SK-N-MC (cell line): ENCODE measurements around the gene BMP8A.

Source experiments
- EZH2 ChIP-seq: fragments of 200-600 bp; sonication (generic); IDR thresholded peaks from one replicate; pipeline ENCODE4 v1.6.1; 2017; ENCODE audit warnings: antibody characterized with exemption
- FOXP2 ChIP-seq: optimal IDR thresholded peaks from 2 replicates; pipeline ENCODE3; 2011; ENCODE audit warnings: mild to moderate bottlenecking, moderate library complexity; ENCODE audit not compliant: insufficient read depth; ENCODE audit errors: extremely low read length, control extremely low read depth
- POLR2AphosphoS5 ChIP-seq: IDR thresholded peaks from 2 replicates; pipeline ENCODE4 v1.6.1; 2012; ENCODE audit warnings: mild to moderate bottlenecking, low read depth, low read length, borderline replicate concordance

DNA sequence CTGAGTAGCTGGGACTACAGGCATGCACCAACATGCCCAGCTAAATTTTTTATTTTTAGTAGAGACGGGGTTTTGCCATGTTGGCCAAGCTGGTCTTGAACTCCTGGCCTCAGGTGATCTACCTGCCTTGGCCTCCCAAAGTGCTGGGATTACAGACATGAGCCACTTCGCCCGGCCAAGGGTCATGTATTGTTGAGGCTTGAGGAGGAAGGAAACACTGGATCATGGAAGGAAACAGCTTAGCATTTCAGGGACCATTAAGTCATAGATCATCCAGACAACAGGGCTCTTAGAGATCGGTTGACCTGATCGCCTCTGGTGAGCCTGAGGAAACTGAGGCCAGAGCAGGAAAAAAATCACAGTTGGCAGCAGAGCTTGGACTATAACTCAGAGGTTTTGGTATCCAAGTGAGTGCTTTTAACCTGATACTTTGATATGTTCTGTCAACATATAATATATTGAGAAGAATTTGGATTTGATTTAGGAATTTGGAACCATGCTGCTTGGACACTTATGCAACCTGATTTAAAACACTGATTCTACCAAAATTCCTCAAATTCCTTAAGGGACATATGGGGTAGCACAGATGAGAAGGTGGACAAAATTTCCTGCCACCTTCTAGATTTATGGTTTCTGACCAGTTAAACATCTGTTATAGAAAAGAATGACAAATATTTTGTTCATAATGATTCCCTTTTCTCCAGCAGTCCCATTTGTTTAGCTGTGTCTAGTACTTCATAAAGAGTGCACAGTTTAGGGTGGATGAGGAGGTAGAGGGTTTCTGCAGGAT, 13.1 kb upstream of the BMP8A start:
- TF ChIP-seq POLR2AphosphoS5 (no peak), EZH2 (no peak), FOXP2 (no peak)
